ENCODE measurements around the gene MYO1F. TPM values are rescaled to one million over a fixed set of nuclear protein-coding genes. Genes with fewer than 3 reads are reported as not detected.

Gene MYO1F
- polyA plus RNA-seq, 2 of the 4 experiments (the other 2 are of a cell fraction): 0.23 to 0.37 TPM

DNA sequence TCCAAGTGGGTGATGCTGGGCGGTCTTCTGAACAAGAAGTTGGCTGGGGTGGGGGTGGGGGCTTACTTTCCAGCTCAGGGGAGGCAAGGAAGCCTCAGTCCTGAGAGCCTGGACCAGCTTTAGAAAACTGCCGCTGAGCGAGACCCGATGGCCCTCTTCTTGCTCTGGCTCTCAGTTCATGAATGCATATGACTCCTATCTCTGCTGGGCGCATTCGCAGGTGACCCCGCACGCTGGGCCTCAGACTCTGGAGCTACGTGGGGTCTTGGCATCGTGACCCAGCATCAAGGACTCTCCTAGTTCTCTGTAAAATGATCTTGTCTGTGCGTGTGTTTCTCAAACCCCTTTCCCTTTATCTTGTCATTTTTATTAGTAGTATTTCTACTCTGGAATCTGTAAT lies 94.5 kb downstream of the MYO1F start:
- Histone ChIP-seq H3K9me3 (no peaks in the 10 kb centered on the region), H3K27ac (no peak overlapping the region), H3K4me3 (no peak overlapping the region), H3K4me1 (no peaks in the 10 kb centered on the region), H3K4me2 (no peak overlapping the region)
- FAIRE-seq (no peak), DNase-seq (ENCODE audit: low read depth in 1 of 2, low spot score in 1 of 2) (no peak), ATAC-seq (no peak)
- ChIA-PET CTCF (interaction anchor here (1.2 to 1.3 kb wide), 3 partner anchors 9 to 143 kb away, joined by 3 to 4 read pairs (median 3); no protein-coding TSS in a partner anchor), POLR2A (no interaction called here)
- no peak for TF ChIP-seq POLR2A (IDR thresholded peaks at IDR 0.05; ENCODE audit: low read length)
- 97% methylated on average over 7 of the region's 11 CpGs for WGBS (ENCODE audit: missing lambda C conversion rate)

- no peaks in the 10 kb centered on the region for H3K4me1 ChIP-seq
- ChIA-PET CTCF (interaction anchor here (1.2 kb wide), 1 partner anchor 8 kb away, joined by 4 read pairs; no protein-coding TSS in a partner anchor), POLR2A (no interaction called here)
- DNase-seq (ENCODE audit: low read depth in 1 of 2, low spot score in 1 of 2): no peak
- H3K9me3 ChIP-seq: no peaks in the 10 kb centered on the region
- no peak for TF ChIP-seq RNF2 (IDR thresholded peaks at IDR 0.05; ENCODE audit: borderline replicate concordance, low read depth)
- H3K4me3 ChIP-seq: no peak overlapping the region
- WGBS (ENCODE audit: missing lambda C conversion rate): 90% methylated on average over 6 of the region's 6 CpGs
- FAIRE-seq: no peak
- H3K4me2 ChIP-seq: no peak overlapping the region
- no peak for ATAC-seq
- H3K27ac ChIP-seq: no peak overlapping the region
Observed at GRCh38 chr19:8481616-8482015, 95.6 kb downstream of the MYO1F start.

DNA sequence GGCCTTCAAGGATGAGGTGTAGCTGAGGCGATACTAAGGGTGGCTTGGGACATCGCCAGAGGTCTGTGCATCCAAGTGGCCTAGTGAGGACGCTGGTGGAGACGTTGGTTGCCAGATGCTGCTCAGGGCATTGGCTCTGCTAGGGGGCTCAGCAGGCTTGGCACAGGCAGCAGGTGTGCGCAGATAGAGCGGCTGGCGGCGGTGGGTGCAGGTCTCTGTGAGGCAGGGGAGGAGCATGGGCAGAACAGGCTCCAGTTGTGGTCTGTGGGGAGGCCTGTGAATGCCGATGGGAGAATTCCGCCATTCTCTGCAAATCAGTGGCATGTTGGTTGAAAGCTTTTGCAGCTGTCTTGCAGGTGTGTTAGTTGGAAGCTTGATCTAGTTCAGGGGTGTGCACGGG lies 96.0 kb downstream of the MYO1F start:
- H3K4me2 ChIP-seq: no peak overlapping the region
- no peak for FAIRE-seq
- H3K4me1 ChIP-seq: no peaks in the 10 kb centered on the region
- ATAC-seq: no peak
- POLR2A ChIA-PET: no interaction called here
- H3K4me3 ChIP-seq: no peak overlapping the region
- H3K9me3 ChIP-seq: no peaks in the 10 kb centered on the region
- 89% methylated on average over 11 of the region's 11 CpGs for WGBS (ENCODE audit: missing lambda C conversion rate)
- TF ChIP-seq RAD21 (conservative IDR thresholded peaks at IDR 0.05 in 1 of 2, IDR thresholded peaks at IDR 0.05 in 1 of 2) (no peak), FOSL2 (IDR thresholded peaks at IDR 0.05) (no peak), FOSL2 (CRISPR knock-in tag; IDR thresholded peaks at IDR 0.05) (no peak), CHD4 (IDR thresholded peaks at IDR 0.05; ENCODE audit: borderline replicate concordance) (no peak), ZNF302 (CRISPR knock-in tag; IDR thresholded peaks at IDR 0.05) (no peak), RFX5 (IDR thresholded peaks at IDR 0.05) (no peak), HES2 (IDR thresholded peaks at IDR 0.05) (no peak), JUN (IDR thresholded peaks at IDR 0.05) (no peak), TP53 (CRISPR knock-in tag; IDR thresholded peaks at IDR 0.05) (no peak), HOXA7 (CRISPR knock-in tag; IDR thresholded peaks at IDR 0.05) (no peak), NR3C1 (IDR thresholded peaks at IDR 0.05) (no peak), HEYL (CRISPR knock-in tag; IDR thresholded peaks at IDR 0.05) (no peak)
- TF ChIP-seq, protein P1, sequence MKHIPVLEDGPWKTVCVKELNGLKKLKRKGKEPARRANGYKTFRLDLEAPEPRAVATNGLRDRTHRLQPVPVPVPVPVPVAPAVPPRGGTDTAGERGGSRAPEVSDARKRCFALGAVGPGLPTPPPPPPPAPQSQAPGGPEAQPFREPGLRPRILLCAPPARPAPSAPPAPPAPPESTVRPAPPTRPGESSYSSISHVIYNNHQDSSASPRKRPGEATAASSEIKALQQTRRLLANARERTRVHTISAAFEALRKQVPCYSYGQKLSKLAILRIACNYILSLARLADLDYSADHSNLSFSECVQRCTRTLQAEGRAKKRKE (CRISPR knock-in tag; IDR thresholded peaks at IDR 0.05; ENCODE audit: low read depth): no peak
- CTCF ChIA-PET: interaction anchor here (1.1 kb wide), 1 partner anchor 24 kb away, joined by 4 read pairs; no protein-coding TSS in a partner anchor
- no peak for DNase-seq (ENCODE audit: low read depth in 1 of 2, low spot score in 1 of 2)
- no peak overlapping the region for H3K27ac ChIP-seq

- FAIRE-seq: no peak
- Histone ChIP-seq H3K27ac (no peak overlapping the region), H3K9me3 (no peaks in the 10 kb centered on the region), H3K4me2 (no peak overlapping the region), H3K4me1 (no peaks in the 10 kb centered on the region), H3K4me3 (no peak overlapping the region)
- ATAC-seq: no peak
- DNase-seq (ENCODE audit: low read depth in 1 of 2, low spot score in 1 of 2): no peak
- CTCF ChIA-PET: interaction anchor here (1.1 to 1.5 kb wide), 3 partner anchors 9 to 125 kb away, joined by 3 to 4 read pairs (median 4); no protein-coding TSS in a partner anchor
- TF ChIP-seq FOSB (CRISPR knock-in tag; IDR thresholded peaks at IDR 0.05): no peak
- no peak for TF ChIP-seq RAD21 (conservative IDR thresholded peaks at IDR 0.05 in 1 of 2, IDR thresholded peaks at IDR 0.05 in 1 of 2)
- TF ChIP-seq EP300 (IDR thresholded peaks at IDR 0.05): no peak
- TF ChIP-seq SMC3 (IDR thresholded peaks at IDR 0.05): no peak
- no peak for TF ChIP-seq CBX2 (IDR thresholded peaks at IDR 0.05; ENCODE audit: borderline replicate concordance, low read depth)
- TF ChIP-seq BHLHE40 (IDR thresholded peaks at IDR 0.05; ENCODE audit: low read depth, low read length): no peak
- POLR2A ChIA-PET: interaction anchor here (0.8 kb wide), 1 partner anchor 35 kb away, joined by 3 read pairs; the partner anchor contains the start of gene ZNF414
- 93% methylated on average over 3 of the region's 3 CpGs for WGBS (ENCODE audit: missing lambda C conversion rate)
Observed at GRCh38 chr19:8478598-8478997, 98.6 kb downstream of the MYO1F start.

Measured in A549 (cell line).